SK-N-SH (cell line): ENCODE results near the gene RFPL4A. TPM values are rescaled to one million over a fixed set of nuclear protein-coding genes. Genes with fewer than 3 reads are reported as not detected.
"Not testable (repeated sequence)": the region's sequence is repeated elsewhere in the genome, so short reads cannot be mapped to it uniquely, and the experiment has no call there.

Source experiments
- CTCF ChIA-PET: fragments of 300-600, 350-600 bp; formaldehyde crosslinking; extraction: SDS; loops from one replicate; lab custom pipeline; 2021; lab: Yijun Ruan, JAX
- POLR2A ChIA-PET: fragments of 350-600 bp; sonication (Branson Sonifier 250); formaldehyde crosslinking; extraction: SDS; loops from one replicate; lab custom pipeline; 2020; ENCODE audit warnings: antibody characterized with exemption, inconsistent platforms; lab: Yijun Ruan, JAX
- DNase-seq: peaks from one replicate; pipeline ENCODE4 v3.0.0; 2012
- H2AFZ ChIP-seq: fragments of 200-600 bp; sonication (generic); 2 replicates; pipeline ENCODE4 v1.8.1; 2016; ENCODE audit warnings: antibody characterized with exemption, mild to moderate bottlenecking, low read depth
- H3F3A ChIP-seq: fragments of 200-600 bp; sonication (generic); replicated peaks from 2 replicates; pipeline ENCODE3; 2016; ENCODE audit warnings: antibody characterized with exemption, mild to moderate bottlenecking; ENCODE audit not compliant: insufficient read depth
- H3K27ac ChIP-seq, 2 experiments: fragments of 200-500 bp in 1 of 2; fragments of 200-600 bp in 1 of 2; sonication (Bioruptor generic) in 1 of 2; sonication (generic), shearing (Covaris generic) in 1 of 2; 2 replicates each; pipeline versions ENCODE4 v1.5.1 to v1.6.1; 2014 to 2016; ENCODE audit warnings: low read depth in 2 of 2, inconsistent platforms in 1 of 2, low read length in 1 of 2, mild to moderate bottlenecking in 1 of 2, mixed read lengths in 1 of 2
- H3K27me3 ChIP-seq: fragments of 200-600 bp; sonication (generic), shearing (Covaris generic); 2 replicates; pipeline ENCODE4 v1.6.1; 2016; ENCODE audit warnings: mixed run types; ENCODE audit not compliant: insufficient read depth
- H3K36me3 ChIP-seq, 2 experiments: fragments of 200-500 bp in 1 of 2; fragments of 200-600 bp in 1 of 2; sonication (Bioruptor generic) in 1 of 2; sonication (generic) in 1 of 2; replicated peaks in 1 of 2; 2 replicates each; pipeline versions ENCODE3 to v1.5.1; 2014 to 2016; ENCODE audit warnings: low read length in 1 of 2, mild to moderate bottlenecking in 1 of 2; ENCODE audit not compliant: insufficient read depth in 2 of 2, control insufficient read depth in 1 of 2
- H3K4me1 ChIP-seq, 2 experiments: fragments of 200-500 bp in 1 of 2; fragments of 200-600 bp in 1 of 2; sonication (Bioruptor generic) in 1 of 2; sonication (generic), shearing (Covaris generic) in 1 of 2; 2 replicates each; pipeline versions ENCODE4 v1.5.1 to v1.6.1; 2014 to 2016; ENCODE audit warnings: low read depth in 1 of 2, low read length in 1 of 2, mixed run types in 1 of 2; ENCODE audit not compliant: insufficient read depth in 2 of 2, control insufficient read depth in 1 of 2
- H3K4me2 ChIP-seq: fragments of 200-600 bp; sonication (generic), shearing (Covaris generic); 2 replicates; pipeline ENCODE4 v1.6.1; 2017; ENCODE audit warnings: mixed run types
- H3K4me3 ChIP-seq, 2 experiments: fragments of 200-500 bp in 1 of 2; fragments of 200-600 bp in 1 of 2; sonication (Bioruptor generic) in 1 of 2; sonication (generic), shearing (Covaris generic) in 1 of 2; 2 replicates each; pipeline versions ENCODE4 v1.5.1 to v1.8.1; 2014 to 2016; ENCODE audit warnings: low read depth in 2 of 2, inconsistent platforms in 1 of 2, low read length in 1 of 2, mild to moderate bottlenecking in 1 of 2, mixed read lengths in 1 of 2, moderate library complexity in 1 of 2
- H3K79me2 ChIP-seq: fragments of 200-600 bp; sonication (generic); 2 replicates; pipeline ENCODE4 v1.8.1; 2017; ENCODE audit warnings: mild to moderate bottlenecking; ENCODE audit not compliant: insufficient read depth
- H3K9ac ChIP-seq: fragments of 200-600 bp; sonication (generic); 2 replicates; pipeline ENCODE4 v1.6.1; 2017; ENCODE audit warnings: mixed run types
- H3K9me2 ChIP-seq: fragments of 200-600 bp; sonication (generic); 2 replicates; pipeline ENCODE4 v1.6.1; 2017; ENCODE audit warnings: mixed run types
- H3K9me3 ChIP-seq: fragments of 200-600 bp; sonication (generic); 2 replicates; pipeline ENCODE4 v1.6.1; 2017; ENCODE audit warnings: mixed run types, mild to moderate bottlenecking, moderate library complexity
- H4K20me1 ChIP-seq: fragments of 200-600 bp; sonication (generic); 2 replicates; pipeline ENCODE4 v1.6.1; 2017; ENCODE audit warnings: mild to moderate bottlenecking, mixed run types; ENCODE audit not compliant: insufficient read depth
- CTCF ChIP-seq: fragments of 200-600 bp; sonication (generic); IDR thresholded peaks from 2 replicates; pipeline ENCODE4 v1.6.1; 2017; ENCODE audit warnings: antibody characterized with exemption, mild to moderate bottlenecking, moderate library complexity
- EZH2phosphoT487 ChIP-seq: fragments of 200-600 bp; sonication (generic); IDR thresholded peaks from 2 replicates; pipeline ENCODE4 v1.6.1; 2017; ENCODE audit warnings: low read depth, mixed run types, mild to moderate bottlenecking, antibody characterized with exemption, moderate library complexity, borderline replicate concordance
- FOXM1 ChIP-seq: IDR thresholded peaks from 2 replicates; pipeline ENCODE4 v1.4.0; 2012; ENCODE audit warnings: low read depth, mild to moderate bottlenecking
- GATA2 ChIP-seq: sonication (generic); formaldehyde crosslinking; IDR thresholded peaks from 2 replicates; pipeline ENCODE4 v1.5.0; 2020; ENCODE audit warnings: mild to moderate bottlenecking, missing genetic modification reagents
- IRF3 ChIP-seq: fragments of 150-350 bp; IDR thresholded peaks from 2 replicates; pipeline ENCODE4 v1.6.1; 2016; ENCODE audit warnings: mild to moderate bottlenecking, low read depth, low read length
- JUND ChIP-seq: IDR thresholded peaks from 2 replicates; pipeline ENCODE4 v1.4.0; 2012
- NRF1 ChIP-seq: IDR thresholded peaks from 2 replicates; pipeline ENCODE4 v1.6.1; 2012; ENCODE audit warnings: low read depth, mild to moderate bottlenecking, low read length
- REST ChIP-seq: IDR thresholded peaks from 2 replicates; pipeline ENCODE4 v1.6.1; 2012; ENCODE audit warnings: mild to moderate bottlenecking, low read depth, low read length, moderate library complexity
- SIN3A ChIP-seq: IDR thresholded peaks from 2 replicates; pipeline ENCODE4 v1.6.1; 2012; ENCODE audit warnings: low read depth, mild to moderate bottlenecking, low read length, moderate library complexity, borderline replicate concordance
- SMC3 ChIP-seq: IDR thresholded peaks from 2 replicates; pipeline ENCODE4 v1.6.1; 2012; ENCODE audit warnings: low read depth, low read length, improper control_type of control experiment
- TAF1 ChIP-seq: IDR thresholded peaks from 2 replicates; pipeline ENCODE4 v1.6.1; 2012; ENCODE audit warnings: low read depth, mild to moderate bottlenecking, low read length, moderate library complexity, borderline replicate concordance
- USF1 ChIP-seq: IDR thresholded peaks from 2 replicates; pipeline ENCODE4 v1.4.0; 2012; ENCODE audit warnings: low read depth, borderline replicate concordance
- YY1 ChIP-seq: IDR thresholded peaks from 2 replicates; pipeline ENCODE4 v1.4.0; 2012; ENCODE audit warnings: low read depth, mild to moderate bottlenecking
- WGBS: methylation state at CpG from one replicate; pipeline ENCODE4 v1.1.6; 2017; ENCODE audit warnings: low lambda C conversion rate; 5-methylcytosine and 5-hydroxymethylcytosine counted together
- polyA plus RNA-seq, 3 experiments: library from polyadenylated mRNA; depleted of rRNA; stranded (reverse); fragments of >200 nt; gene quantifications; 2 replicates each; pipeline ENCODE4 v1.2.3, GENCODE V29; 2012
- TF ChIP-seq, protein P1 (sequence below): IDR thresholded peaks from 2 replicates; pipeline ENCODE4 v1.4.0; 2012; ENCODE audit warnings: low read depth
- TF ChIP-seq, protein P2 (sequence below): fragments of 150-350 bp; IDR thresholded peaks from 2 replicates; pipeline ENCODE4 v1.6.1; 2017; ENCODE audit warnings: antibody characterized with exemption, low read length, low read depth, borderline replicate concordance

RFPL4A gene
- polyA plus RNA-seq, 1 of the 3 experiments (the other 2 are of a cell fraction), result not detected

DNA sequence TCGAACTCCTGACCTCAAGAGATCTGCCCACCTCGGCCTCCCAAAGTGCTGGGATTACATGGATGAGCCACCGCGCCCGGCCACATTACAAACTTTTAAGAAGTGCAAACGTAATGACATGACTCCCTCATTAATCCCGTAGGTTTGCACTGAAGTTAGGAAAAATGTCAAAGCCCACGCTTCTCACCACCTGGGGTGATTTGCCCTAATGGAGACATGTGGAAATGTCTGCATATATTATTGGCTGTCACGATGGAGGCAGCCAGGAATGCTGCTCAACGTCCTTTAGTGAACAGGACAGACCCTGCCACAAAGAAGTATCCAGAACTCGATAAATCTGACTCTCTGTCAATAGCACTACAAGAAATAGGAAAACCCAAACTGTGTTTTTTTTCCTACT lies 41.6 kb upstream of the RFPL4A start:
- no peak for TF ChIP-seq JUND
- TF ChIP-seq NRF1, result no peak
- no peak for TF ChIP-seq USF1
- TF ChIP-seq FOXM1, result no peak
- no peak for TF ChIP-seq REST
- TF ChIP-seq, protein P1, sequence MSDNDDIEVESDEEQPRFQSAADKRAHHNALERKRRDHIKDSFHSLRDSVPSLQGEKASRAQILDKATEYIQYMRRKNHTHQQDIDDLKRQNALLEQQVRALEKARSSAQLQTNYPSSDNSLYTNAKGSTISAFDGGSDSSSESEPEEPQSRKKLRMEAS, result no peak
- no peak for TF ChIP-seq IRF3
- TF ChIP-seq CTCF, result no peak
- TF ChIP-seq YY1, result no peak
- TF ChIP-seq GATA2, result no peak
- no peak for TF ChIP-seq SMC3
- no peak for TF ChIP-seq SIN3A
- TF ChIP-seq EZH2phosphoT487, result no peak
- TF ChIP-seq, protein P2, sequence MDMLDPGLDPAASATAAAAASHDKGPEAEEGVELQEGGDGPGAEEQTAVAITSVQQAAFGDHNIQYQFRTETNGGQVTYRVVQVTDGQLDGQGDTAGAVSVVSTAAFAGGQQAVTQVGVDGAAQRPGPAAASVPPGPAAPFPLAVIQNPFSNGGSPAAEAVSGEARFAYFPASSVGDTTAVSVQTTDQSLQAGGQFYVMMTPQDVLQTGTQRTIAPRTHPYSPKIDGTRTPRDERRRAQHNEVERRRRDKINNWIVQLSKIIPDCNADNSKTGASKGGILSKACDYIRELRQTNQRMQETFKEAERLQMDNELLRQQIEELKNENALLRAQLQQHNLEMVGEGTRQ, result no peak
- TF ChIP-seq TAF1, result no peak
- no peak overlapping the region for H3K27ac ChIP-seq
- no peaks in the 10 kb centered on the region for H3K36me3 ChIP-seq
- H3K9me3 ChIP-seq, result no peaks in the 10 kb centered on the region
- H3K4me1 ChIP-seq, result no peaks in the 10 kb centered on the region
- H2AFZ ChIP-seq, result no peak overlapping the region
- no peak for DNase-seq
- no peaks in the 10 kb centered on the region for H4K20me1 ChIP-seq
- no peak overlapping the region for H3K9ac ChIP-seq
- H3F3A ChIP-seq, result no peaks in the 10 kb centered on the region
- no peaks in the 10 kb centered on the region for H3K79me2 ChIP-seq
- ChIA-PET POLR2A (no interaction called here), CTCF (no interaction called here)
- no peak overlapping the region for H3K4me2 ChIP-seq
- WGBS, result 22% methylated on average over 11 of the region's 11 CpGs
- H3K27me3 ChIP-seq, result peaks cover 55% of the 10 kb centered on the region; the same call in 1 of the 2 replicates
- H3K4me3 ChIP-seq, result no peak overlapping the region
- no peaks in the 10 kb centered on the region for H3K9me2 ChIP-seq

DNA sequence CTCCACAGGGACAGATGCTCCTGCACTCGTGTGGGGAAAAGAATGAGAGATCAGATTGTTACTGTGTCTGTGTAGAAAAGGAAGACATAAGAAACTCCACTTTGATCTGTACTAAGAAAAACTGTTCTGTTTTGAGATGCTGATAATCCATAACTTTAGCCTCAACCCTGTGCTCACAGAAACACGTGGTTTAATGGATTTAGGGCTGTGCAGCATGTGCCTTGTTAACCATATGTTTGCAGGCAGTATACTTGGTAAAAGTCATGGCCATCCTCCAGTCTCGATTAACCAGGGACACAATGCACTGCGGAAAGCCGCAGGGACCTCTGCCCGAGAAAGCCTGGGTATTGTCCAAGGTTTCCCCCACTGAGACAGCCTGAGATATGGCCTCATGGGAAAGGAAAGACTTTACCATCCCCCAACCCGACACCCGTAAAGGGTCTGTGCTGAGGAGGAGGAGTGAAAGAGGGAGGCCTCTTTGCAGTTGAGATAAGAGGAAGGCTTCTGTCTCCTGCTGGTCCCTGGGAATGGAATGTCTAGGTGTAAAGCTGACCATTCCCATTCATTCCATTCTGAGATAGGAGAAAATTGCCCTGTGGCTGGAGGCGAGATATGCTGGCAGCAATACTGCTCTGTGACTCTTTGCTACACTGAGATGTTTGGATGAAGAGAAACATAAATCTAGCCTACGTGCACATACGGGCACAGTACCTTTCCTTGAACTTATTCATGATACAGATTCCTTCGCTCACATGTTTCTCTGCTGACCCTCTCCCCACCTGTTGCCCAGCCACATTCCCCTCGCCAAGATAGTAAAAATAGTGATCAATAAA lies 40.8 kb upstream of the RFPL4A start:
- H3K4me1 ChIP-seq, H3K36me3 ChIP-seq, DNase-seq, H3K9me3 ChIP-seq, H4K20me1 ChIP-seq, H3K4me2 ChIP-seq, POLR2A ChIA-PET, H2AFZ ChIP-seq, H3F3A ChIP-seq, H3K9me2 ChIP-seq, H3K4me3 ChIP-seq, H3K9ac ChIP-seq, H3K27ac ChIP-seq, H3K79me2 ChIP-seq: not testable (repeated sequence)
- H3K27me3 ChIP-seq, result peaks cover 55% of the 10 kb centered on the region; the same call in 1 of the 2 replicates
- CTCF ChIA-PET, result interaction anchor here (1.0 kb wide), 1 partner anchor 535 kb away, joined by 4 read pairs; no protein-coding TSS in a partner anchor
- WGBS, result 11% methylated on average over 13 of the region's 13 CpGs
